Measurements from ENCODE around the gene ST3GAL6. TPM values are rescaled to one million over a fixed set of nuclear protein-coding genes. Genes with fewer than 3 reads are reported as not detected.

ST3GAL6 gene
- total and polyA plus RNA-seq, 2 of the 13 experiments (the other 11 are each of a cell fraction or from before 2014, with no cell fraction given), result 17.5 to 23.2 TPM

GRCh38 chr3:98746882-98747281, 16.3 kb upstream of the ST3GAL6 start (continued):
- TF ChIP-seq GMEB2 (CRISPR knock-in tag; IDR thresholded peaks at IDR 0.05; ENCODE audit: low read depth) (no peak), TGIF2 (CRISPR knock-in tag; IDR thresholded peaks at IDR 0.05) (no peak), SOX6 (IDR thresholded peaks at IDR 0.05) (no peak), SOX6 (CRISPR knock-in tag; IDR thresholded peaks at IDR 0.05) (no peak), ZNF839 (CRISPR knock-in tag; IDR thresholded peaks at IDR 0.05; ENCODE audit: borderline replicate concordance) (no peak), GLI4 (CRISPR knock-in tag; IDR thresholded peaks at IDR 0.05; ENCODE audit: borderline replicate concordance) (no peak), ZNF550 (CRISPR knock-in tag; IDR thresholded peaks at IDR 0.05; ENCODE audit: borderline replicate concordance) (no peak), HNF4G (IDR thresholded peaks at IDR 0.05; ENCODE audit: borderline replicate concordance, low read depth, low read length) (no peak), HNF4G (CRISPR knock-in tag; IDR thresholded peaks at IDR 0.05; ENCODE audit: borderline replicate concordance, low read depth) (no peak), POLR2AphosphoS5 (IDR thresholded peaks at IDR 0.05; ENCODE audit: low read depth, low read length) (no peak), ZNF101 (CRISPR knock-in tag; IDR thresholded peaks at IDR 0.05; ENCODE audit: borderline replicate concordance, low read depth) (no peak), ZMYM4 (CRISPR knock-in tag; IDR thresholded peaks at IDR 0.05) (no peak), GATAD2A (CRISPR knock-in tag; IDR thresholded peaks at IDR 0.05) (0 out of 2 replicates have a peak, but pooled peaks have one; percentile 31), ZNF510 (CRISPR knock-in tag; IDR thresholded peaks at IDR 0.05; ENCODE audit: low read depth) (no peak), ARID5B (CRISPR knock-in tag; IDR thresholded peaks at IDR 0.05) (peak; percentile 35; the same call in 1 of the 2 replicates), TCF7 (IDR thresholded peaks at IDR 0.05; ENCODE audit: low read depth) (no peak), ATF3 (CRISPR knock-in tag; IDR thresholded peaks at IDR 0.05) (no peak)
